ENCODE data around the gene DMGDH.

The DMGDH gene

DNA sequence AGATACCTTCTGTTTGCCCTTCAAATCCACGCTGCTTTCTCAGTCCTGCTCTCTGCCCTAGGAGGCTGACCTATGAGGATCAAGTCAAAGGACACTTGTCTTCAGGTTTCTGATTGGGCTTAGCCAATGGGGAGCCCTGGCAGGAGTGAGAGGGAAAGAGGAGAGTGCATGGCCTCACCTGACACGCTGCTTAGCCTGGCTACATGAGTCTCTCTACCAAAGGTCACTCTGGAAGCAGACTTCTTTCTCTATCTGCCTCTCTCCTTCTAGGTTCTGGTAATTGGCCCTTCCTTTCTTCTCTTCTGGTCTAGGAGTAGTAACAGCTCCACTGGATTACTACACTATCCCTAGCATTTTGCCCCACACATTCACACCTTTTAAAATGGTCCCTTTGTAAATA lies 97.5 kb downstream of the DMGDH start:
- DNase-seq = no peak

DNA sequence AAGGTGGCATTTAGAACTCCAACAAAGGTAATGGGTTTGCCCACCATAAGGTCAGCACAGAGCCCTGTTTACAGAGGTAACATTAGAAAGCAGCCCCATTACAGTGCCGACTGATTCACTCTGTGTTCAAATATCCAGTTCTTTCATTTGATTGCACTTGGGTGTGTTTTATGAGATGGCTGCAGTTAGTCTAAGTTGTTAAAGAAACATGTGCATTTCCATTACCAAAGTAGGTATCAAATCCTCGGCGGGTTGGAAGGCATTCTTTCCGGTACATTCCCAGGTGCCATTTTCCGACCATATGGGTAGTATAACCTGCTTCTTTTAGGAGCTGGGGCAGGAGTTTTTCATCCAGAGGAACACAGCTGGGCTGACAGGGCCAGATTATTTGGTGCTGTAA lies 100.7 kb downstream of the DMGDH start:
- no peak for DNase-seq

DNA sequence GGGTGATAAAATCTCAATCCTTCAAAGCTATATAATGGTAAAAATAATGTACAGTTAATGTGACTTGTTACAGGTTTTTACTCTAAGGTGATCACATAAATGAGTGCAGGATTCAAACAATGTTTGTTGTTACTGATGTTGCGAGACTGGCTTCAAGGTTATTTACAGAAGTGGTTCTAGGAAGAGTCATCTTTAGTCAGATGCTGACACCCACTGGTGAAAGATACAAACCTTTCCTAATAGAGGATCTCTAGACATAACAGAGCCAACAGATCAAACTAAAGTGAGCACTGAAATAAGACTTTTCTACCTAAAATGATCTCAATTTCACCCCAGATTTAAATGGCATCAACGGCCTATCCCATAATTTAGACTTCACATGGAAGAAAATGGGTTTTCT lies 104.6 kb downstream of the DMGDH start:
- peak; percentile 73 for DNase-seq

DNA sequence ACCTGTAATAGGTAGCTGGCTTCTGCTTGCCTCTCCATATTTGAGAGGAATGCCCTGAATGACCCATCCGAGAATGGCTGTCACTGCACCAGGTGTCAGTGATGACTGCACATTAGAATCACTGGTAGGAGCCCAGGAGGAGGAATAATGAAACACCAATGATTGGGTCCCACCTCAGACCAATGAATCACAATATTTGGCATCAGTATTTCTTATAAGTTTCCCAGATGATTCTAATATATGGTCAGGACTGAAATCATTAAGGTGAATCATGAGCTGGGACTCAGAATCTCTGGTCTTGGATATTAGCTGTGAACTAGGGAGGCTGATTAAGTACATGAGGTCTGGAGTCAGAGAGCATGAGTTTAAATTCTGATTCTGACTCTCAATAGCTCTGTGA lies 107.7 kb downstream of the DMGDH start:
- no peak for DNase-seq

DNA sequence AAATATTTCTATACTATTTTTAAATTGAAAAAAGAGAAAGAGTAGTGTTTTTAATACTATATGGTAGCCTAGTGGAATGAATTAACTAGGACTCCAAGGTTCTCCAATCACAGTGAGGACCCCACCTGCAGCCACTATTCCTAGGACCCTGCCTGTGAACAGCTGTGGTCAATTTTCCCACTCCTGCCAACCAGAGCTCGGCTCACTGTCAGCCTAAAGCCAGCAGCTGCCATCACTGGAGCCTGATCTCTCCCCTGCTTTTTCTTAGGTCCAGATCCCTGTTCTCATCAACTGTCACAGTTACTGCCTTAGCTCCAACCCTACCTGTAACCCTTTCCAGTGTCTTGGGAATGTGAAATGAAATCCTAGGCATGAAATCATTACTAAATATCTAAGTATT lies 109.7 kb downstream of the DMGDH start:
- DNase-seq = no peak

DNA sequence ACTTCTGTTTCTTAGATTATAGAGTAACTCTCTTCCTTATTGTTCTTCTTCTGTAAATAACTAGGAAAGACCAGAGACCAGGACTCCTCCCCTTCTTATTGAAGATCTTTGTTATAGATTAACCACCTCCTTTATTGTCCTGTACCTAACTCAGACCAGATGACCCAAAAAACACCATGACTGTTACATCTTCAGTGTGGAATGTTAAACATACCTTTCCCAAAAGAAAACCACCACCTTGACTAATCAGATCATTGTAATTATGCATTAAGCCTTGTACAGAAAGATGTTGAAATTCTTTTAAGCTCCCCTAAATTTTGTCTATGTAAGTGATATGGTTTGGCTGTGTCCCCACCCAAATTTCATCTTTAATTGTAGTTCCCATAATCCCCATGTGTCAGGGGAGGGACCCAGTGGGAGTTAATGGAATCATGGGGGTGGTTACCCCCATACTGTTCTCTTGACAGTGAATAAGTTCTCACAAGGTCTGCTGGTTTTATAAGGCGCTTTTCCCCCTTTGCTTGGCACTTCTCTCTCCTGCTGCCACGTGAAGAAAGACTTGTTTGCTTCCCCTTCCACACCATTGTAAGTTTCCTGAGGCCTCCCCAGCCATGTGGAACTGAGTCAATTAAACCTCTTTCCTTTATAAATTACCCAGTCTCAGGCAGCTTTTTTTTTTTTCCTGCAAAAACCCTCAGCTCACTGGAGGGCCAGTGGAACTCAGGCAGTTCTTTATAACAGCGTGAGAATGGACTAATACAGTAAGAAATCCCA lies 110.6 kb downstream of the DMGDH start:
- no peak for DNase-seq

DNA sequence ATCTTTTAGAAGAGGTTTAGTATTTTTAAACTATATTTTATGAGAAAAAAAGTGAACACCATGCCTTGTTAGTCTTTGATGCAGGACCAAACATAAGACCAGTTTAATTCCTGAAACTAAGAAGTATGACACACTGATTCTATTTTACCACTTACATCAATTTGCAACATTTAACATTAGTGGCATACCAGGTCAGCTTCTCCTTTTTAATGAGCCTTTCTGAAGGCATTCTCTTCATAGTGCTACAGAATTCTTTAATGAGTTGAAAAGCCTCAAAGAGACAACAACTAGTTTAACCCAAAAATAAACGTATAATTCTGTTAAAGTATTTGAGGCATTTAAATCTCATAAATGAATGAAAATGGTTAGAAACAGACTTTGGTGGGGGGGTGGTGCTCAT lies 112.6 kb downstream of the DMGDH start:
- DNase-seq = no peak

DNA sequence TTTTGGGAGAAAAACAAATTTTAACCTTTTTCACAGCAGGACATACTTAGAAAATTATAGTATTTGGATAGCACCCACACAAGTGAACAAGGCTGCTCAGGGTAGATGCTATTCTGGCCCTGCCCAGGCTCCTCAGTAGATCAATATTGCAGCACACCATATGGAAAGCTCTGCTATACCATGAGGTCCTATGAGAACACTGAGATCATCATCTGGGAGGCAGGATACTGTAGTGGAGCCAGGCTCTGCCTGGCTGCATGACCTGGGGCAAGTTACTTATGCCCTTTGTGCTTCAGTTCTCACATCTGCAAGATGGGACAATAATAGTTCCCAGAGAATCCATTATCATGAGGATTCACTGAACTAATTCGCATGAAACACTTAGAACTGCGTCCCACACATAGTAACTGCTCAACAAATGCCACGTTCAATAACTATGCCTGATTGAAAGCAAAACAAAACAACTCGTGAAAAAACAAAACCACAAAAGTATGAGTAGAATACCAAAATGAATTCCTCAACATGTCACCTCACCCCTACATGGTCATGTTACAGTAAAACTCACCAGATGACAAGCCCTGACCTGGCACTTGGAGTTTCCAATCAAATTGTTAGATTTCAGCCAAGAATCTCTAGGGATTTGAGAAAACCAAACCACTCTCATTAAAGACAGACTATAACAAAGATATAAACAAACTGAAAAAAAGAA lies 116.2 kb downstream of the DMGDH start:
- no peak for DNase-seq

Measured in hematopoietic multipotent progenitor cell treated with erythropoietin and hydrocortisone succinate and interleukin-3 and kit ligand, for 4 days (in vitro differentiated cells).